ENCODE data around the gene TBX10.

DNA sequence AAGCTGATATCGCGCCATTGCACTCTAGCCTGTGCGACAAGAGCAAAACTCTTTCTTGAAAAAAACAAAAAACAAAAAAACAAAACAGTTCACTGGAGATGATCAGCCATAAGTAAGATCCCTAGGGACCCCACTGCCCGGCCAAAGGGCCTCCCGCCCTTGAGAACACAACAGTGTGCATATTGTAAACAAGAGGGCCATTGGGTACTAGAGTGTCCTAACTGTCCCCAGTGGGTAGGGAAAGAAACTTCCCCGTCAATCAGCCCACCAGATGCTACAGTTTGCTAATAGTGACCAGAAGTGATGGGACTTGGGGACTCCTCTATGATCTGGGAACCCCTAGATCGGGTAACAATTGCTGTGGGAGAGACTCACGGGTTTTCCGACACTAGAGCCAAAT is 14.7 kb upstream of the TBX10 start:
- TF ChIP-seq SUZ12 (IDR thresholded peaks at IDR 0.05; ENCODE audit: extremely low read depth, insufficient read depth, insufficient read length): no peak
- no peak for TF ChIP-seq YY1 (IDR thresholded peaks at IDR 0.05; ENCODE audit: insufficient read depth, insufficient read length)

Measured in NT2/D1 (cell line).